IPS-18c (cell line): ENCODE results near the gene TMEM17.
A peak's percentile ranks its signal among the peaks of the same experiment; 100 is the strongest.
"Not testable (repeated sequence)": the region's sequence is repeated elsewhere in the genome, so short reads cannot be mapped to it uniquely, and the experiment has no call there.

Experiments used
- H3K4me3 ChIP-seq: 2 replicates; pipeline ENCODE4 v1.7.0; 2013; ENCODE audit warnings: low read depth, mild to moderate bottlenecking, low read length, moderate library complexity; ENCODE audit not compliant: insufficient read depth
- H3K9me3 ChIP-seq: one replicate; pipeline ENCODE4 v1.6.1; 2013; ENCODE audit warnings: mild to moderate bottlenecking, low read length, moderate library complexity; ENCODE audit not compliant: control insufficient read depth, insufficient read depth

TMEM17 gene

GRCh38 chr2:62525549-62526269 lies 19.7 kb upstream of the TMEM17 start:
- Histone ChIP-seq H3K9me3 (peaks cover 7% of the 10 kb centered on the region), H3K4me3 (no peak overlapping the region)

GRCh38 chr2:62524293-62524941 lies 18.4 kb upstream of the TMEM17 start:
- H3K4me3 ChIP-seq = no peak overlapping the region
- peaks cover 7% of the 10 kb centered on the region for H3K9me3 ChIP-seq

GRCh38 chr2:62521061-62521460 lies 15.1 kb upstream of the TMEM17 start:
- not testable (repeated sequence) for H3K4me3 ChIP-seq, H3K9me3 ChIP-seq

- Histone ChIP-seq H3K9me3 (no peaks in the 10 kb centered on the region), H3K4me3 (no peak overlapping the region)
These were observed 6.4 kb upstream of the TMEM17 start for GRCh38 chr2:62512384-62512783.

GRCh38 chr2:62511636-62512035 lies 5.6 kb upstream of the TMEM17 start:
- H3K9me3 ChIP-seq = no peaks in the 10 kb centered on the region
- H3K4me3 ChIP-seq = no peak overlapping the region

GRCh38 chr2:62506421-62506750 lies 391 bp upstream of the TMEM17 start:
- no peaks in the 10 kb centered on the region for H3K9me3 ChIP-seq
- H3K4me3 ChIP-seq = peak overlapping the region; percentile 92

- Histone ChIP-seq H3K4me3 (peak overlapping the region; percentile 92), H3K9me3 (no peaks in the 10 kb centered on the region)
These were observed 766 bp downstream of the TMEM17 start for GRCh38 chr2:62505109-62505749.

GRCh38 chr2:62504657-62505056 lies 1.3 kb downstream of the TMEM17 start:
- H3K9me3 ChIP-seq = no peaks in the 10 kb centered on the region
- H3K4me3 ChIP-seq = no peak overlapping the region

- no peaks in the 10 kb centered on the region for H3K9me3 ChIP-seq
- no peak overlapping the region for H3K4me3 ChIP-seq
These were observed 4.0 kb downstream of the TMEM17 start for GRCh38 chr2:62501794-62502500.

- Histone ChIP-seq H3K9me3 (no peaks in the 10 kb centered on the region), H3K4me3 (no peak overlapping the region)
These were observed 4.9 kb downstream of the TMEM17 start for GRCh38 chr2:62501069-62501468.

- Histone ChIP-seq H3K4me3 (no peak overlapping the region), H3K9me3 (no peaks in the 10 kb centered on the region)
These were observed 6.5 kb downstream of the TMEM17 start for GRCh38 chr2:62499430-62500060.

- H3K4me3 ChIP-seq = no peak overlapping the region
- H3K9me3 ChIP-seq = no peaks in the 10 kb centered on the region
These were observed 7.3 kb downstream of the TMEM17 start for GRCh38 chr2:62498739-62499138.

- Histone ChIP-seq H3K4me3 (no peak overlapping the region), H3K9me3 (no peaks in the 10 kb centered on the region)
These were observed 10.2 kb downstream of the TMEM17 start for GRCh38 chr2:62495761-62496160.

GRCh38 chr2:62492048-62492447 lies 13.9 kb downstream of the TMEM17 start:
- H3K4me3 ChIP-seq = no peak overlapping the region
- H3K9me3 ChIP-seq = no peaks in the 10 kb centered on the region

GRCh38 chr2:62489702-62490101 lies 16.3 kb downstream of the TMEM17 start:
- Histone ChIP-seq H3K9me3 (no peaks in the 10 kb centered on the region), H3K4me3 (no peak overlapping the region)

- Histone ChIP-seq H3K9me3 (no peaks in the 10 kb centered on the region), H3K4me3 (no peak overlapping the region)
These were observed 16.8 kb downstream of the TMEM17 start for GRCh38 chr2:62489162-62489561.

- Histone ChIP-seq H3K4me3 (no peak overlapping the region), H3K9me3 (no peaks in the 10 kb centered on the region)
These were observed 19.6 kb downstream of the TMEM17 start for GRCh38 chr2:62486439-62486765.
